OCI-LY3 (cell line): ENCODE results near the gene LSP1.

Experiments used
- H2AFZ ChIP-seq: fragments of 200-600, 300-600 bp; shearing (Covaris generic); 2 replicates; pipeline ENCODE4 v1.6.0; 2014; ENCODE audit warnings: antibody characterized with exemption, low read depth, low read length
- H3K27ac ChIP-seq: fragments of 200-600, 300-600 bp; sonication (generic); 2 replicates; pipeline ENCODE4 v1.5.1; 2014; ENCODE audit warnings: mild to moderate bottlenecking, low read length, moderate library complexity, mixed read lengths
- H3K27me3 ChIP-seq: fragments of 200-600, 300-600 bp; sonication (generic); 2 replicates; pipeline ENCODE4 v1.6.1; 2014; ENCODE audit warnings: low read depth, low read length, mixed read lengths
- H3K36me3 ChIP-seq: fragments of 200-600, 300-600 bp; sonication (generic); replicated peaks from 2 replicates; pipeline ENCODE3; 2014; ENCODE audit warnings: low read depth, low read length, mixed read lengths
- H3K4me1 ChIP-seq: fragments of 300-600, 200-600 bp; sonication (generic); 2 replicates; pipeline ENCODE4 v1.6.1; 2014; ENCODE audit warnings: low read length, mixed read lengths
- H3K4me2 ChIP-seq: fragments of 200-600, 300-600 bp; sonication (generic); 2 replicates; pipeline ENCODE4 v1.6.1; 2014; ENCODE audit warnings: low read length, mixed read lengths
- H3K4me3 ChIP-seq: fragments of 300-600, 200-600 bp; sonication (generic); 2 replicates; pipeline ENCODE4 v1.5.1; 2014; ENCODE audit warnings: antibody characterized with exemption, mild to moderate bottlenecking, low read length, moderate library complexity
- H3K79me2 ChIP-seq: fragments of 300-600, 200-600 bp; shearing (Covaris generic); 2 replicates; pipeline ENCODE4 v1.6.1; 2014; ENCODE audit warnings: mild to moderate bottlenecking, low read length, mixed read lengths
- H3K9ac ChIP-seq: fragments of 300-600, 200-600 bp; shearing (Covaris generic); 2 replicates; pipeline ENCODE4 v1.6.0; 2014; ENCODE audit warnings: mild to moderate bottlenecking, low read length, moderate library complexity
- H3K9me3 ChIP-seq: fragments of 200-600, 300-600 bp; shearing (Covaris generic); 2 replicates; pipeline ENCODE4 v1.6.1; 2014; ENCODE audit warnings: low read length, mixed read lengths; ENCODE audit not compliant: insufficient read depth
- H4K20me1 ChIP-seq: fragments of 200-600, 300-600 bp; sonication (generic); 2 replicates; pipeline ENCODE4 v1.6.1; 2016; ENCODE audit warnings: low read length, mixed read lengths; ENCODE audit not compliant: insufficient read depth
- CTCF ChIP-seq: fragments of 200-600, 300-600 bp; sonication (generic); IDR thresholded peaks from 2 replicates; pipeline ENCODE4 v1.5.1; 2014; ENCODE audit warnings: antibody characterized with exemption, low read length, low read depth
- EZH2phosphoT487 ChIP-seq: fragments of 200-600 bp; shearing (Covaris generic); IDR thresholded peaks from 2 replicates; pipeline ENCODE4 v1.6.1; 2018; ENCODE audit warnings: antibody characterized with exemption, mixed run types, low read depth

Gene LSP1

GRCh38 chr11:1906611-1907423 is 53.9 kb downstream of the LSP1 start:
- no peak overlapping the region for H3K9ac ChIP-seq
- no peak overlapping the region for H2AFZ ChIP-seq
- H3K27ac ChIP-seq: no peak overlapping the region
- no peaks in the 10 kb centered on the region for H4K20me1 ChIP-seq
- no peaks in the 10 kb centered on the region for H3K4me1 ChIP-seq
- H3K79me2 ChIP-seq: no peaks in the 10 kb centered on the region
- no peak overlapping the region for H3K4me3 ChIP-seq
- no peaks in the 10 kb centered on the region for H3K9me3 ChIP-seq
- H3K4me2 ChIP-seq: no peak overlapping the region
- H3K36me3 ChIP-seq: no peaks in the 10 kb centered on the region
- H3K27me3 ChIP-seq: peaks cover 7% of the 10 kb centered on the region; the same call in 1 of the 2 replicates
- TF ChIP-seq EZH2phosphoT487: no peak
- TF ChIP-seq CTCF: no peak

- no peak overlapping the region for H2AFZ ChIP-seq
- TF ChIP-seq EZH2phosphoT487 (no peak), CTCF (no peak)
- H3K9me3 ChIP-seq: no peaks in the 10 kb centered on the region
- H3K36me3 ChIP-seq: no peaks in the 10 kb centered on the region
- H3K79me2 ChIP-seq: no peaks in the 10 kb centered on the region
- H3K27me3 ChIP-seq: peaks cover 7% of the 10 kb centered on the region; the same call in 1 of the 2 replicates
- no peak overlapping the region for H3K9ac ChIP-seq
- H3K4me1 ChIP-seq: no peaks in the 10 kb centered on the region
- H3K27ac ChIP-seq: no peak overlapping the region
- H4K20me1 ChIP-seq: no peaks in the 10 kb centered on the region
- no peak overlapping the region for H3K4me2 ChIP-seq
- no peak overlapping the region for H3K4me3 ChIP-seq
These were observed 55.7 kb downstream of the LSP1 start for GRCh38 chr11:1908618-1909017.

GRCh38 chr11:1909524-1909923 is 56.6 kb downstream of the LSP1 start:
- Histone ChIP-seq H3K27me3 (peaks cover 7% of the 10 kb centered on the region; the same call in 1 of the 2 replicates), H3K4me1 (no peaks in the 10 kb centered on the region), H3K4me3 (no peak overlapping the region), H3K36me3 (no peaks in the 10 kb centered on the region), H3K79me2 (no peaks in the 10 kb centered on the region), H3K4me2 (no peak overlapping the region), H3K9me3 (no peaks in the 10 kb centered on the region), H3K9ac (no peak overlapping the region), H3K27ac (no peak overlapping the region), H4K20me1 (no peaks in the 10 kb centered on the region), H2AFZ (no peak overlapping the region)
- TF ChIP-seq EZH2phosphoT487 (no peak), CTCF (no peak)

GRCh38 chr11:1912289-1912878 is 59.5 kb downstream of the LSP1 start:
- no peaks in the 10 kb centered on the region for H3K36me3 ChIP-seq
- no peaks in the 10 kb centered on the region for H3K79me2 ChIP-seq
- no peaks in the 10 kb centered on the region for H3K27me3 ChIP-seq
- no peak overlapping the region for H3K4me3 ChIP-seq
- no peaks in the 10 kb centered on the region for H3K4me1 ChIP-seq
- no peak overlapping the region for H3K4me2 ChIP-seq
- no peak overlapping the region for H2AFZ ChIP-seq
- H3K9ac ChIP-seq: no peak overlapping the region
- H3K9me3 ChIP-seq: no peaks in the 10 kb centered on the region
- H3K27ac ChIP-seq: no peak overlapping the region
- TF ChIP-seq CTCF: no peak
- TF ChIP-seq EZH2phosphoT487: no peak
- H4K20me1 ChIP-seq: peaks cover 4% of the 10 kb centered on the region; the same call in 1 of the 2 replicates
